RWPE2 (cell line): ENCODE data around the gene FAM170B.

Experiments
- ATAC-seq: fragments of 200-7000 bp; cut with Tn5 transposase; 3 replicates; pipeline ENCODE4 v1.9.1; 2021; ENCODE audit warnings: low read depth
- DNase-seq: peaks from one replicate; pipeline ENCODE4 v3.0.0-alpha.2; 2020; ENCODE audit warnings: low spot score
- H3K27ac ChIP-seq: fragments of 450-650 bp; 2 replicates; pipeline ENCODE4 v1.5.1; 2017; ENCODE audit warnings: mild to moderate bottlenecking; ENCODE audit not compliant: poor library complexity, severe bottlenecking
- H3K27me3 ChIP-seq: fragments of 250-450 bp; sonication (Bioruptor Pico); 2 replicates; pipeline ENCODE4 v1.5.1; 2021; ENCODE audit warnings: mild to moderate bottlenecking, moderate library complexity; ENCODE audit not compliant: insufficient read depth, poor library complexity, severe bottlenecking
- H3K36me3 ChIP-seq: fragments of 250-450 bp; sonication (Bioruptor Pico); 2 replicates; pipeline ENCODE4 v1.5.1; 2020; ENCODE audit warnings: low read depth, mild to moderate bottlenecking, moderate library complexity
- H3K4me1 ChIP-seq: fragments of 250-450 bp; sonication (Bioruptor Pico); 2 replicates; pipeline ENCODE4 v1.5.1; 2021; ENCODE audit warnings: mild to moderate bottlenecking, moderate library complexity; ENCODE audit not compliant: insufficient read depth, poor library complexity, severe bottlenecking
- H3K4me3 ChIP-seq: fragments of 250-450 bp; sonication (Bioruptor Pico); 2 replicates; pipeline ENCODE4 v1.5.1; 2021; ENCODE audit warnings: mild to moderate bottlenecking, moderate library complexity; ENCODE audit not compliant: severe bottlenecking
- H3K9me3 ChIP-seq: fragments of 250-450 bp; sonication (Bioruptor Pico); 2 replicates; pipeline ENCODE4 v1.5.1; 2021; ENCODE audit warnings: mild to moderate bottlenecking, moderate library complexity; ENCODE audit not compliant: severe bottlenecking
- CTCF ChIP-seq: fragments of 450-650 bp; IDR thresholded peaks from one replicate; pipeline ENCODE4 v1.5.1; 2017; ENCODE audit warnings: mild to moderate bottlenecking, moderate library complexity; ENCODE audit not compliant: poor library complexity, severe bottlenecking

The FAM170B gene

GRCh38 chr10:49165821-49166483, 32.1 kb upstream of the FAM170B start:
- Histone ChIP-seq H3K36me3 (no peaks in the 10 kb centered on the region), H3K27ac (no peak overlapping the region), H3K27me3 (no peaks in the 10 kb centered on the region), H3K9me3 (no peaks in the 10 kb centered on the region), H3K4me3 (no peak overlapping the region), H3K4me1 (no peaks in the 10 kb centered on the region)
- no peak for TF ChIP-seq CTCF
- ATAC-seq (no peak), DNase-seq (no peak)

GRCh38 chr10:49165259-49165658, 31.4 kb upstream of the FAM170B start:
- Histone ChIP-seq H3K27me3 (no peaks in the 10 kb centered on the region), H3K36me3 (no peaks in the 10 kb centered on the region), H3K4me1 (no peaks in the 10 kb centered on the region), H3K27ac (no peak overlapping the region), H3K9me3 (no peaks in the 10 kb centered on the region), H3K4me3 (no peak overlapping the region)
- no peak for TF ChIP-seq CTCF
- DNase-seq (no peak), ATAC-seq (no peak)

DNA sequence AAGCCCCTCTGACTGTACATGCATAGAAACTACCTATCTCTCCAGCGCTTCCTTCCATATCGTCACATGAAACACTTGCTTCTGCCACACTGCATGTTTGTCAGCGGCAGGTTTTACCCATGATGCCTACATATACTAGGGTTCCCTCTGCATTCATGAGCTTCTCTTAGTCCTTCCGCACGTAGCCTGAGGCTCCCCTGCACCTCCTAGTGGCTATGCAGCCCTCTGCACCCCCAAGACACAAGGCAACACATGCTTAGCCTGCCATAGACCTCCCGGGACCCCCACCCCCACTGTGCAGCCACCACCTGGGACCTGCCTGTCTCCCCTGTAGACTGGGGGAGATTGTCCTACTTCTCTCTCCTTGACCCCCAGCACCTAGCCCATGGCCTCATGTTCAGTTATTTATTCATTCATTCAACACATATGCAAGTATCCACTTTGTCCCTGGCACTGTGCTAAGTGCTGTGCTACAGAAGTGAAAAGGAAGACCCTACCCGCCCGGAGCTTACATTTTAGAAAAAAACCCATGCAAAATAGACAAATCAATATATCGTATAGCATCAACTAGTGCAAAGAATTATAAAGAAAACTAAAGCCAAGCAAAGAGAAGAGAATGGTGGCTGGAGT, 30.9 kb upstream of the FAM170B start:
- Histone ChIP-seq H3K27me3 (no peaks in the 10 kb centered on the region), H3K36me3 (no peaks in the 10 kb centered on the region), H3K4me1 (no peaks in the 10 kb centered on the region), H3K27ac (no peak overlapping the region), H3K9me3 (no peaks in the 10 kb centered on the region), H3K4me3 (no peak overlapping the region)
- ATAC-seq (no peak), DNase-seq (no peak)
- TF ChIP-seq CTCF: peak; percentile 5

DNA sequence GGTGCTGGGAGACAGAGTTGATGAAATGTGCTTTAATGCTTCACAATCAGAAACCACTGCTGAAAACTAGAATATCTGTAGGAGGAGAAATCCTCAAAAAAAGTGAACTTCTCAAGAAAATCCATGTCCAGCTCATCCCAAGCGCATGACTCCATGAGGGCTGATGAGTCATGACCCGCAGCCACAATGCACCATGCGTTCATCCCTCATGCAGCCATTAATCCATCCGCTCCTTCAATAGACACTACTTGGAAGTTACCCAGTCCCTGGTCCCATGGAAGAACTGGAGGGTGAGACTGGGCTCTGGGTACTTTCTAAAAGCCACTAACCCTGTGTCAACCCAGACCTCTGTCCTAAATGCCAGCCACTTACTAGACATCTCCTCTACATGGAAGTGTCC, 29.9 kb upstream of the FAM170B start:
- no peaks in the 10 kb centered on the region for H3K4me1 ChIP-seq
- no peaks in the 10 kb centered on the region for H3K36me3 ChIP-seq
- H3K27ac ChIP-seq: no peak overlapping the region
- no peak overlapping the region for H3K4me3 ChIP-seq
- DNase-seq: no peak
- ATAC-seq: no peak
- H3K27me3 ChIP-seq: no peaks in the 10 kb centered on the region
- no peak for TF ChIP-seq CTCF
- no peaks in the 10 kb centered on the region for H3K9me3 ChIP-seq

GRCh38 chr10:49162761-49163310, 29.0 kb upstream of the FAM170B start:
- Histone ChIP-seq H3K27ac (no peak overlapping the region), H3K36me3 (no peaks in the 10 kb centered on the region), H3K9me3 (no peaks in the 10 kb centered on the region), H3K4me1 (no peaks in the 10 kb centered on the region), H3K27me3 (no peaks in the 10 kb centered on the region), H3K4me3 (no peak overlapping the region)
- ATAC-seq (no peak), DNase-seq (no peak)
- no peak for TF ChIP-seq CTCF
